Measurements from ENCODE around the gene SIPA1L3.

SIPA1L3 gene

DNA sequence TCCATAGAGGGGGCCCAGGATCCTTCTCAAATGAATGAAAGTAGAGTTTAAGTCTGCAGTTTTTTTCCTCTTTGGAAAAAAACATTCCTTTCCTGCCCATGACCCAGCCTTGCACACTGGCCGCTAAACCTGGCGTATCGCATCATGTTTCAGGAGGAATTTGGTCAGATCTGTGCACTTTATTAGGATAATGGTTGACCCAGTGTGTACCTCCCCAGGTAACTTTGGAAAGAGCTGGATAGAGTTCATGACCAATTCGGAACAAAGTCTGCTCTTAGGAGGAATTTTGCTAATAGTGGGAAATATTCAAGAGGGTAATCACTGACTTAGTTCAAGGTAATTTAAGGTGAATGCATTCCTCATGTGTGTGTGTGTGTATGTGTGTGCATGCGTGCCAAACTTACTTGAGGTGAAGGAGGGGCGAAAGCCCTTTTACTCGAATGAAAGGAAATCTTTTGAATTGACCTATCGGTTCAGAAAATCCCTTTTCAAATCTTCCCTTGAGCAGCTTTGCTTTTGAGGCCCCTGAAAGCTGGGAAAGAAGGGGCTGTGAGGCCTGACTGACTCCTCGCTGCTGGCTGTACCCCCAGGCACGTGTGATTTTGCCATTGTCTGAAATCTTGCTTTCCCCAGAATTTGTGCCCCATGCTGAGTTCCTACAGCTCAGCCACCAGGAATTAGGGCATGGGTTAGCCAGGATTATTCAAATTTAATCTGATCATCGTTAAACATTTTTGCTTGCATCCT lies 46.3 kb downstream of the SIPA1L3 start:
- Histone ChIP-seq H3K4me3 (ENCODE audit: low read length) (no peak overlapping the region), H3K36me3 (ENCODE audit: control insufficient read depth, insufficient read depth, low read length) (no peaks in the 10 kb centered on the region), H3K79me2 (ENCODE audit: control insufficient read depth, insufficient read depth, low read length) (peaks cover 3% of the 10 kb centered on the region)

GRCh38 chr19:37953918-37954303 lies 46.9 kb downstream of the SIPA1L3 start:
- H3K9ac ChIP-seq (ENCODE audit: low read length): no peak overlapping the region
- peaks cover 3% of the 10 kb centered on the region for H3K79me2 ChIP-seq (ENCODE audit: control insufficient read depth, insufficient read depth, low read length)
- peaks cover 4% of the 10 kb centered on the region for H3K79me1 ChIP-seq (ENCODE audit: low read length)
- no peak overlapping the region for H4K8ac ChIP-seq (ENCODE audit: low read depth, low read length)
- peaks cover 2% of the 10 kb centered on the region for H3K4me1 ChIP-seq (ENCODE audit: control insufficient read depth, low read depth, low read length)
- H2BK5ac ChIP-seq (ENCODE audit: low read length): no peak overlapping the region
- H3K4ac ChIP-seq (ENCODE audit: low read depth, low read length): no peak overlapping the region
- H3K27me3 ChIP-seq (ENCODE audit: insufficient read depth, low read length, poor library complexity): no peaks in the 10 kb centered on the region
- no peak overlapping the region for H4K5ac ChIP-seq (ENCODE audit: low read length)
- H2BK15ac ChIP-seq (replicated peaks; ENCODE audit: low read depth): no peak overlapping the region
- no peak overlapping the region for H3K23ac ChIP-seq (ENCODE audit: low read length)
- no peak overlapping the region for H3K4me3 ChIP-seq (ENCODE audit: low read length)
- no peak overlapping the region for H3K27ac ChIP-seq (ENCODE audit: low read depth, low read length)
- no peak overlapping the region for H2BK120ac ChIP-seq (ENCODE audit: low read depth, low read length)
- no peaks in the 10 kb centered on the region for H3K36me3 ChIP-seq (ENCODE audit: control insufficient read depth, insufficient read depth, low read length)
- WGBS (ENCODE audit: extremely low coverage, insufficient coverage, low lambda C conversion rate): 100% methylated on average over 1 of the region's 1 CpG
- no peak for DNase-seq
- no peak overlapping the region for H3K56ac ChIP-seq (ENCODE audit: low read length)
- H3K18ac ChIP-seq (ENCODE audit: low read length): no peak overlapping the region
- H3K4me2 ChIP-seq (ENCODE audit: low read length): no peak overlapping the region
- no peak overlapping the region for H2AK5ac ChIP-seq (ENCODE audit: low read length)

More for the DNA sequence above, 46.3 kb downstream of the SIPA1L3 start:
- Histone ChIP-seq H3K9ac (ENCODE audit: low read length) (no peak overlapping the region), H3K79me1 (ENCODE audit: low read length) (peaks cover 4% of the 10 kb centered on the region), H2AK5ac (ENCODE audit: low read length) (no peak overlapping the region), H3K4ac (ENCODE audit: low read depth, low read length) (no peak overlapping the region), H4K5ac (ENCODE audit: low read length) (no peak overlapping the region), H2BK15ac (replicated peaks; ENCODE audit: low read depth) (no peak overlapping the region), H3K4me1 (ENCODE audit: control insufficient read depth, low read depth, low read length) (peaks cover 2% of the 10 kb centered on the region), H3K27me3 (ENCODE audit: insufficient read depth, low read length, poor library complexity) (no peaks in the 10 kb centered on the region), H2BK5ac (ENCODE audit: low read length) (no peak overlapping the region), H3K56ac (ENCODE audit: low read length) (no peak overlapping the region), H3K18ac (ENCODE audit: low read length) (no peak overlapping the region), H3K23ac (ENCODE audit: low read length) (no peak overlapping the region), H4K8ac (ENCODE audit: low read depth, low read length) (no peak overlapping the region), H3K27ac (ENCODE audit: low read depth, low read length) (no peak overlapping the region), H2BK120ac (ENCODE audit: low read depth, low read length) (no peak overlapping the region), H3K4me2 (ENCODE audit: low read length) (no peak overlapping the region)
- peak; percentile 72 for DNase-seq
- WGBS (ENCODE audit: extremely low coverage, insufficient coverage, low lambda C conversion rate): no CpG with 5 or more reads among the region's 11 CpGs

DNA sequence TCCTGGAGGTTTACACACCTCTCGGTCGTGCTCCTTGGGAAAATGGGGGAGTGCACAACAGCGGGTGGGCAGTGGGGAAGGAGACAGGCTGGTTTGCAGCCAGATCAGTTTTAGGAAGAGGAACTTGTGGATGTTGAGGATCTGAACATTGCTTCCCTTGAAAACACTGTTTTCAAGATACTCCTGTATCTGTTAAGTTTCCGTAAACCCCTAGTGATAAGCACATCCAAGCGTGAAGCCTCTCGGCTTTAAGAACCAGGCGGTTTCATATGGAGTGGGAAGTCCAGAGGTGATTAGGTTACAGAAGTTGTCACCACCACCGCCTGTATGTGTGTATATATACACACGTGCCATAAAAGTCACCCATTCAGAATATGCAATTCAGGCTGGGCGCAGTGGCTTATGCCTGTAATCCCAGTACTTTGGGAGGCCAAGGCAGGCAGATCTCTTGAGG lies 47.4 kb downstream of the SIPA1L3 start:
- H2AK5ac ChIP-seq (ENCODE audit: low read length): no peak overlapping the region
- H3K23ac ChIP-seq (ENCODE audit: low read length): no peak overlapping the region
- no CpG with 5 or more reads among the region's 10 CpGs for WGBS (ENCODE audit: extremely low coverage, insufficient coverage, low lambda C conversion rate)
- H3K4me3 ChIP-seq (ENCODE audit: low read length): no peak overlapping the region
- no peak overlapping the region for H3K4me2 ChIP-seq (ENCODE audit: low read length)
- no peak overlapping the region for H4K8ac ChIP-seq (ENCODE audit: low read depth, low read length)
- no peak overlapping the region for H2BK15ac ChIP-seq (replicated peaks; ENCODE audit: low read depth)
- no peak overlapping the region for H2BK120ac ChIP-seq (ENCODE audit: low read depth, low read length)
- no peak overlapping the region for H2BK5ac ChIP-seq (ENCODE audit: low read length)
- H3K4me1 ChIP-seq (ENCODE audit: control insufficient read depth, low read depth, low read length): peaks cover 2% of the 10 kb centered on the region
- peaks cover 3% of the 10 kb centered on the region for H3K79me2 ChIP-seq (ENCODE audit: control insufficient read depth, insufficient read depth, low read length)
- H3K27ac ChIP-seq (ENCODE audit: low read depth, low read length): no peak overlapping the region
- no peak overlapping the region for H4K5ac ChIP-seq (ENCODE audit: low read length)
- H3K36me3 ChIP-seq (ENCODE audit: control insufficient read depth, insufficient read depth, low read length): no peaks in the 10 kb centered on the region
- no peak overlapping the region for H3K4ac ChIP-seq (ENCODE audit: low read depth, low read length)
- peak; percentile 44 for DNase-seq
- H3K9ac ChIP-seq (ENCODE audit: low read length): no peak overlapping the region
- no peak overlapping the region for H3K56ac ChIP-seq (ENCODE audit: low read length)
- no peaks in the 10 kb centered on the region for H3K27me3 ChIP-seq (ENCODE audit: insufficient read depth, low read length, poor library complexity)
- no peak overlapping the region for H3K18ac ChIP-seq (ENCODE audit: low read length)
- peaks cover 4% of the 10 kb centered on the region for H3K79me1 ChIP-seq (ENCODE audit: low read length)

DNA sequence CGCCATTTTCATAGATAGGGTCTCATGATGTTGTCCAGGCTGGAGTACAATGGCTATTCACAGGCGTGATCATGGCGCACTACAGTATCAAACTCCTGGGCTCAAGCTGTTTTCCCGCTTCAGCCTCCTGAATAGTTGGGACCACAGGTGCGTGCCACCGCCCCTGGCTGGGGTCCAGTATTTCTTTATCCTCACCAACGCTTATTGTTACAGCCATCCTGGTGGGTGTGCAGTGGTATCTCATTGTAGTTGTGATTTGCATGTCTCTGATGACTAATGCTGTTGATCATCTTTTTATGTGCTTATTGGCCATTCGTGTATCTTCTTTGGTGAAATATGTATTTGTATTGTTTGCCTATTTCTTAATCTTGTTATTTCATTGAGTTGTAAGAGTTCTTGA lies 49.0 kb downstream of the SIPA1L3 start:
- no peak overlapping the region for H3K18ac ChIP-seq (ENCODE audit: low read length)
- no peak overlapping the region for H2BK15ac ChIP-seq (replicated peaks; ENCODE audit: low read depth)
- H3K36me3 ChIP-seq (ENCODE audit: control insufficient read depth, insufficient read depth, low read length): no peaks in the 10 kb centered on the region
- H3K23ac ChIP-seq (ENCODE audit: low read length): no peak overlapping the region
- WGBS (ENCODE audit: extremely low coverage, insufficient coverage, low lambda C conversion rate): no CpG with 5 or more reads among the region's 8 CpGs
- no peak overlapping the region for H2BK5ac ChIP-seq (ENCODE audit: low read length)
- no peak overlapping the region for H2BK120ac ChIP-seq (ENCODE audit: low read depth, low read length)
- H3K4ac ChIP-seq (ENCODE audit: low read depth, low read length): no peak overlapping the region
- no peak overlapping the region for H3K4me2 ChIP-seq (ENCODE audit: low read length)
- no peak overlapping the region for H3K4me3 ChIP-seq (ENCODE audit: low read length)
- H2AK5ac ChIP-seq (ENCODE audit: low read length): no peak overlapping the region
- H3K9ac ChIP-seq (ENCODE audit: low read length): no peak overlapping the region
- H3K79me1 ChIP-seq (ENCODE audit: low read length): peaks cover 4% of the 10 kb centered on the region
- H3K4me1 ChIP-seq (ENCODE audit: control insufficient read depth, low read depth, low read length): peaks cover 2% of the 10 kb centered on the region
- H3K27me3 ChIP-seq (ENCODE audit: insufficient read depth, low read length, poor library complexity): no peaks in the 10 kb centered on the region
- H3K27ac ChIP-seq (ENCODE audit: low read depth, low read length): no peak overlapping the region
- H3K79me2 ChIP-seq (ENCODE audit: control insufficient read depth, insufficient read depth, low read length): peaks cover 3% of the 10 kb centered on the region
- H3K56ac ChIP-seq (ENCODE audit: low read length): no peak overlapping the region
- DNase-seq: no peak
- H4K5ac ChIP-seq (ENCODE audit: low read length): no peak overlapping the region
- H4K8ac ChIP-seq (ENCODE audit: low read depth, low read length): no peak overlapping the region

- Histone ChIP-seq H3K79me1 (ENCODE audit: low read length) (peaks cover 4% of the 10 kb centered on the region), H3K18ac (ENCODE audit: low read length) (no peak overlapping the region), H3K27me3 (ENCODE audit: insufficient read depth, low read length, poor library complexity) (no peaks in the 10 kb centered on the region), H2BK120ac (ENCODE audit: low read depth, low read length) (no peak overlapping the region), H3K23ac (ENCODE audit: low read length) (no peak overlapping the region), H3K4me3 (ENCODE audit: low read length) (no peak overlapping the region), H3K4ac (ENCODE audit: low read depth, low read length) (no peak overlapping the region), H2AK5ac (ENCODE audit: low read length) (no peak overlapping the region), H3K79me2 (ENCODE audit: control insufficient read depth, insufficient read depth, low read length) (peaks cover 3% of the 10 kb centered on the region), H3K4me2 (ENCODE audit: low read length) (no peak overlapping the region), H4K5ac (ENCODE audit: low read length) (no peak overlapping the region), H3K36me3 (ENCODE audit: control insufficient read depth, insufficient read depth, low read length) (no peaks in the 10 kb centered on the region), H3K9ac (ENCODE audit: low read length) (no peak overlapping the region), H3K56ac (ENCODE audit: low read length) (no peak overlapping the region), H3K4me1 (ENCODE audit: control insufficient read depth, low read depth, low read length) (peaks cover 2% of the 10 kb centered on the region), H2BK5ac (ENCODE audit: low read length) (no peak overlapping the region), H4K8ac (ENCODE audit: low read depth, low read length) (no peak overlapping the region), H2BK15ac (replicated peaks; ENCODE audit: low read depth) (no peak overlapping the region), H3K27ac (ENCODE audit: low read depth, low read length) (no peak overlapping the region)
- no CpG with 5 or more reads among the region's 1 CpG for WGBS (ENCODE audit: extremely low coverage, insufficient coverage, low lambda C conversion rate)
- DNase-seq: no peak
Observed at GRCh38 chr19:37957176-37957575, 50.2 kb downstream of the SIPA1L3 start.

DNA sequence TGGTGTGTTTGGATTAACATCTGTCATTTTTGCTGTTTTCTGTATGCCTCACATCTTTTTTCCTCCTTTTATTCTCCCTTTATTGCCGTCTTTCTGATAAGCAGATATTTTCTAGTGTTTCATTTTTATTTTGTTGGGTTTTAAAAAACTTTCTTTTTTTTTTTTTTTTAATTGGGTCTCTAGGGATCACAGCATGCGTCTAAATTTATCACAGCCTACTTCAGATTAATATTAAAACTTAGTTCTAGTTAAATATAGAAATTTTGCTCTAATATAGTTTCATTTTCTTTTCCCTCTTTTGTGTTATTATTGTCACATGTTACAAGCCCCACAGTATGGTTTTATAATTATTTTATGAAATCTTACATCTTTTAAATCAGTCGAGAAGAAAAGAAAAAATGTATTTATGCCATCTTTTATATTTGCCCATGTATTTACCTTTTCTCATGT lies 52.7 kb downstream of the SIPA1L3 start:
- Histone ChIP-seq H3K23ac (ENCODE audit: low read length) (no peak overlapping the region), H3K79me2 (ENCODE audit: control insufficient read depth, insufficient read depth, low read length) (peaks cover 3% of the 10 kb centered on the region), H3K27ac (ENCODE audit: low read depth, low read length) (no peak overlapping the region), H3K36me3 (ENCODE audit: control insufficient read depth, insufficient read depth, low read length) (no peaks in the 10 kb centered on the region), H3K79me1 (ENCODE audit: low read length) (peaks cover 8% of the 10 kb centered on the region), H2BK15ac (replicated peaks; ENCODE audit: low read depth) (no peak overlapping the region), H3K4me3 (ENCODE audit: low read length) (no peak overlapping the region), H3K18ac (ENCODE audit: low read length) (no peak overlapping the region), H2AK5ac (ENCODE audit: low read length) (no peak overlapping the region), H3K27me3 (ENCODE audit: insufficient read depth, low read length, poor library complexity) (no peaks in the 10 kb centered on the region), H2BK120ac (ENCODE audit: low read depth, low read length) (no peak overlapping the region), H2BK5ac (ENCODE audit: low read length) (no peak overlapping the region), H3K4me2 (ENCODE audit: low read length) (no peak overlapping the region), H3K56ac (ENCODE audit: low read length) (no peak overlapping the region), H4K5ac (ENCODE audit: low read length) (no peak overlapping the region), H3K4me1 (ENCODE audit: control insufficient read depth, low read depth, low read length) (no peaks in the 10 kb centered on the region), H4K8ac (ENCODE audit: low read depth, low read length) (no peak overlapping the region), H3K9ac (ENCODE audit: low read length) (no peak overlapping the region), H3K4ac (ENCODE audit: low read depth, low read length) (no peak overlapping the region)
- no CpG with 5 or more reads among the region's 3 CpGs for WGBS (ENCODE audit: extremely low coverage, insufficient coverage, low lambda C conversion rate)
- no peak for DNase-seq

All from mesendoderm (in vitro differentiated cells).